Activated CD8-positive, alpha-beta memory T cell treated with anti-CD3 and anti-CD28 coated beads for 4 hours (primary cell): ENCODE measurements around the gene TCL1A.
"Not testable (repeated sequence)": the region's sequence is repeated elsewhere in the genome, so short reads cannot be mapped to it uniquely, and the experiment has no call there.

Experiments
- DNase-seq, 2 donors: peaks; one replicate each; pipeline ENCODE4 v3.0.0-alpha.2; 2020; ENCODE audit warnings: low read depth in 2 of 2

TCL1A gene

DNA sequence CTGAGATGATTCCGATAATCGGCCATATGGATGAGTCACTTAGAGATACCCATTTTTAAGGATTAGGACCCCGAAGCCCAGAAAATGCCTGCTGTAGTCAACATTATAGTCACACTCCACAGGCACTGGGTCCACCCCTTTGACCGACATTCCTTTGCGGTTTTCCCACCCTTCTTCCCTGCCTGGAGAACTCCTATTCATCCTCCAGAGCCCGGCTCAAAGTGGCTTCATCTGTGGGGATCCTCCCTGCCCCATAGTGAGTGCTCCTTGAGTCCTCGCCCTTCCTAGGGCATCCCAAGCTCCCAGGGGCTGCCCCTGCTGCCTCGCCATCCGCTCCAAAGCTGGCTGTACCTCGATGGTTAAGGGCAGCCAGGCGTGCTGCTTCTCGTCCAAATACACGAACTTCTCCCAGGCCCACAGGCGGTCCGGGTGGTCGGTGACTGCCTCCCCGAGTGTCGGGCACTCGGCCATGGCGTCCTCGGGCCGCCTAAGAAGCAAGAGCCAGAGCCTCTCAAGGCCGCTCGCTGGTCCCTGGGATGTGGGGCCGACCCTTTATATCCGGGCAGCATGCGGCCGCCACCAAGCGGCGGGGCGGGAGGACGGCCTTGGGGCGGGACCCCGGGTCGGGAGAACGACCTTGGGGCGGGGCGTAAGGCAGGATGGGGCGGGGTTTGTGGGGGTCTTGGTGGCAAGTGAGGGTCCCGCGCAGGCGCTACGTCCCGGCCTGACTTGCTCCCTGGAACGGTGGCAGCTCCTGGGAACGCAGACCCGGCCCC lies at the start of gene TCL1A:
TSS of gene TCL1A (minus strand) at position 530 of the 776 bp plus-strand sequence. CDS start at position 471, 59 bp downstream.
- no peak for DNase-seq

DNA sequence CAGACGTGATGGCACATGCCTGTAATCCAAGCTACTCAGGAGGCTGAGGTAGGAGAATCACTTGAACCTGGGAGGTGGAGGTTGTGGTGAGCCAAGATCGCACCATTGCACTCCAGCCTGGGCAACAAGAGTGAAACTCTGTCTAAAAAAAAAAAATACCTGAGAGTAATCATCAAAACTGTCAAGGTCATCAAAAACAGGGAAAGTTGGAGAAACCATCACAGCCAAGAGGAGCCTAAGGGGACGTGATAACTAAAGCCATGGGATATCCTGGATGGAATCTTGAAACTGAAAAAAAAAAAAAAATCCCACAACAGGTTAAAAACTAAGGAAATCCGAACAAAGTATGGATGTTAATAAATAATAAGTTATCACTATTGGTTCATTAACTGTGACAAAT lies 49.1 kb upstream of the TCL1A start:
- DNase-seq = not testable (repeated sequence)

- no peak for DNase-seq
Observed at GRCh38 chr14:95761436-95761835, 47.5 kb upstream of the TCL1A start.

DNA sequence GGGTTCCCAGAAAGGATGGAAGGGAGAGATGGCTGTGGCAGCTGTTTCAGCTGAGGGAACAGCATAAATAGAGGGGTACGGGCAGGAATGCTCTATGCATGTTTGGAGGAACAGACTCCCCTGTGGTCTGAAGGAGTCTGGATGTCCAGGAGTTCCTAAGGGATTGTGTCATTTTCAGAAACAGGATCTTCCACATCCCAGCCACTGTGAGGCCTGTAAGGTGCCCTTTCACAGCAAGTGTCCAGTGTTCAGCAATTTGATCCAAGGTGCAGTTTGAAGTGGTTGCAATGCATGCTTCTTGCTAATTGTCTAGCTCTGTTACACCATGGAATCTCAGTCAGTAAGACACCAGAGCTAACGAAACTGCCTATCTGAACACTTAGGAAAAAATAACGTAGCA lies 46.7 kb upstream of the TCL1A start:
- DNase-seq = no peak

DNA sequence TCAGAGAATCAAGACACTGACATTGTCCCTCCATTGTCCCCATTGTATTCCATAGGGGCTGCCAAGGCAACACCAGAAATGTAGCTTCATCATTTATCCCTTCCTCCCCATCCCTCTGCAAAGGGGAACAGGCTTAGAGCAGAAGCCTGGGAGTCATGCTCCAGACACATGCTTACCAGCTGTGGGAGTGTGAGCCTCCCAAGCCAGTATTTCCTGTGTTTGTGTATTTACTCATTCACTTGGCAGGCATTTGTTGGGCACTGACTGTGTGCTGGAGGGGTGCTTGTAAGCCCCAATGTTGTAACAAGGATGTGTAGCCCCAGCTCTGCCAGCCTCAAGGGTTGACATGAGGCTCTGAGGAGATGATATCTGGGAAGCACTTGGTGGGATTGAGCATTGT lies 46.0 kb upstream of the TCL1A start:
- no peak for DNase-seq

DNA sequence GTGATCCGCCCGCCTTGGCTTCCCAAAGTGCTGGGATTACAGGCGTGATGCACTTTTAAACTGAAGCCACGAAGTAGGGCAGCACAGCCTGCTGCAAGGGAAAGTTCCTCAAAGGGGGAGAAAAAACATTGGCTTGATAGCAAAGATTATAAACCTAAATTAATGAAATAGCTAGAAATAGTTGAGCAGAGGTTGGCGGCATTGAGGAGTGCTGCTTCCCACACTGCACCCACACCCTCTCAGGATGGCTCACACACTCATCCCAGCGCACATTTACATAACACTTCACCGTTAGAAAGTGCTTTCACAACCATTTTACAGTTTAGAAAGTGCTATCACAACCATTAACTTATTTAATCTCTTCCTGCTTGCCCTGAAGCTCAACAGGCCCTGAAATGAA lies 44.4 kb upstream of the TCL1A start:
- DNase-seq = no peak

DNA sequence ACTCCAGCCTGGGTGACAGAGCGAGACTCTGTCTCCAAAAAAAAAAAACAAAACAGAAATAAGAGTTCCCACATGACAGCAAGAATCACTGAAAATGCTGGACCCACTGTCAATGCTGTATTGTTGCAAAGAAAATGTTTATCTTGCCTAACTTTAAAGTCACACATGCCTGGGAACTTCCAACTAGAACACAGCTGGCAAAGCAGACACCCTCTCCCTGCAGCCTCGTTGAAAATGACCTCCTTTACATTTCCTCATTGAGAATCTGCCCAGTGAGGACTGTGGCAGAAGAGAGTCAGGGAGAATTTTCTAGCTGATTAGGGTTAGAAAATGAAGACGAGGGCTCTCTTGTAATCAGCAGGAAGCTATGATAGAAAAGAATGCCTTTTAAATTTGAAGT lies 42.8 kb upstream of the TCL1A start:
- DNase-seq = no peak

GRCh38 chr14:95756127-95756526 lies 42.2 kb upstream of the TCL1A start:
- DNase-seq = no peak

- no peak for DNase-seq
Observed at GRCh38 chr14:95741781-95742180, 27.9 kb upstream of the TCL1A start.

DNA sequence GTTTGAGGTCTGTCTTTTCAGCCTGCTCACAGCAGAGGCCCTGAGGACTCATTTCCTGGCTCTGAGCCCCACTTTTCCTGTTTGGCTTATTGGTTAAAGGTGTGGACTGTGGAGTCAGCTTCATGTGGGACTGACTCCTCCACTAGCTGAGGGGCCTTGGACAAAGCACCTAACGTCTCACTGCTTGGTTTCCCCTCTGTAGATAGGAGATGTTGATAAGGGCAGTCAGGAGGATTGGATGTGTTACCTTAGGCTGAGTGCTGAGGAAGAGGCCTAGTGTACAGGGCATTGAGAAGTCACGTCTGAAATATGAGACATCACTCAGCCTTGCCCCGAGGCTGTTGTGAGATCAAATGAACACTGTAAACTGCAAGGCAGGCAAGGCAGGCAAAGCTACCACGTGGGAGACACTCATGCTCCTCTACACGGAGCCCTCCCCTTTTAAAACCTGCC lies 27.1 kb upstream of the TCL1A start:
- DNase-seq = no peak

DNA sequence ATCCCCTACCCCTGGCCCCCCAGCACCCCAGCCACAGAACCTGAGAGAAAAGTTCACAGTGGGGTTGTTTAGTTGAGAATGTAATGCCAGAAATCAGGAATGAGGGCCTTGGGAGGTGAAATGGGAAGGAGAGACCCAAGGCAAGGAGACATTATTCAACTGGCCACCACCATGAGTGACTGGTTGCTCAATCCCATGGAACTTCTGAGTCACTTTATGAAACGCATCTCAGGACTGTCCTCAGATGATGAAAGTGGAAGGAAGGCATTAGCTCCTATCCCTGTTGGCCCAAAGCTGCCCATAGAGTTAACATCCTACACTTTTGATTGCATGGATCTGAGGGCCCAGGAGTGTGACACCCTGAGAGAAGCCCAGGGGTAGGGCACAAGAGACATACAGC lies 25.4 kb upstream of the TCL1A start:
- DNase-seq = no peak

DNA sequence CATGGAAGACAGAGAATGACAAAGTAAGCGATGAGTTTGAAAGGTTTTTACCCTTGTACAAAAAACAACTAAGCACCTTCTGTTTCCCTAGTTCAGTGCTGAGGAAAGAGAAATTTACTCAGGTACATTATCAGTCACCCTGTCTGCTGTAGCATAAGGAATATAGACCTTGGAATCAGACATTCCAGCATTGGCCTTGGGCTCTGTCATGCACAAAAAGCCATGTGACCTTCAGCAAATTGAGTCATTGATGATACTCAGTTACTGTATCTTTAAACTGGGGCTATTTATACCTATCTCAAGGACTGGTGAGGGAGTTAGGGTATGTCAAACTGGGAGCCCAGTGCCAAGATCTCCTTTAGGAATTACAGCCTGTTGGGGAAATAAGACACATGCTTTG lies 19.3 kb upstream of the TCL1A start:
- DNase-seq = no peak

- DNase-seq = no peak
Observed at GRCh38 chr14:95730126-95730525, 16.2 kb upstream of the TCL1A start.

DNA sequence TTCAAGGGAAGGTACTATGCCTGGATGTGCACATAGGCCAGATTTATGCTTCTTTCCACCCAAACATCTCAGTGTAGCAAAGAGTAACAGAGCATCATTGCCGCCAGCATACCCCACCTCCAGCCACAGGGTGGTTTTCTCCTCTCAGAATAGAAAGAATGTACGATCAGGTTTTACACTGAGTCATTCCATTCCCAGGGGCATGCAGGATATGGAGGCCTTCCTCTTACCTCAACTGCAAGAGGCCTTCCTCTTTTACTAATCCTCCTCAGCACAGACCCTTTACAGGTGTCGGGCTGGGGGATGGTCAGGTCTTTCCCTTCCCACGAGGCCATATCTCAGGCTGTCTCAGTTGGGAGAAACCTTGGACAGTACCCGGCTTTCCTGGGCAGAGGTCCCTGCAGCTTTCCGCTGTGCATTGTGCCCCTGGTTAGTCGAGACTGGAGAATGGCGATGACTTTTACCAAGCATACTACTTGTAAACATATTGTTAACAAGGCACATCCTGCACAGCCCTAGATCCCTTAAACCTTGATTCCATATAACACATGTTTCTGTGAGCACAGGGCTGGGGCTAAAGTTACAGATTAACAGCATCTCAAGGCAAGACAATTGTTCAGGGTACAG lies 15.6 kb upstream of the TCL1A start:
- DNase-seq = not testable (repeated sequence)

- DNase-seq = no peak
Observed at GRCh38 chr14:95727056-95727700, 13.3 kb upstream of the TCL1A start.

DNA sequence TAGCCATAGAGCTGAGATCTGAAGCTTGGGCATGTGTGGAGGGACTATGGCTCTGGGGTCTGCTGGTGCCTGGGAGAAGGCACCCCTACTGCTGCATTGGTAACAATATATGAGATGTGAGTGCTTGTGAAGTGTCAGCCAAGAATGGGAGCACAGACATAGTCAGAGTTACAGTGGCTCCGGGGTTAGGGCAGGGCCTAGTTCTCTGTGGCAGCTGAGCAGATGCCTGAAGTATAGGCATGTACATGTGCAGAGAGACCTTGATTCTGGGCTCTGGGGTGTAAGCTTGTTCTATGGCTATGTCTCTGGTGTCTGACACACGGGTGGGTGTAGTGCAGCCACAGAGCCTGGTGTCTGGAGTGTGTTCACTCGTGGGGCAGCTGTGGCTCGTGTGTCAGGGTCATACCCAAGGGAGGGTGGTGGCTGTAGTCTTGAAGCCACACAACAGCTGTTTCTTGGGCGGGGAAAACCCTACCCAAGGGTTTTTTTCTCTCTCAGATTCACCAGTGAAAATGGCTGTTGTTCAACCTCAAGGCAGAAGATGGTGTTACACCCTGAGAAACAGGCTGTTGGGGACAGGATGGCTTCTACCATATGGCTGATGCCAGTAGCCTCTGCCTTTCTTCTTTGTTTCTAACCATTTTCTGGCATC lies 11.9 kb upstream of the TCL1A start:
- DNase-seq = no peak

DNA sequence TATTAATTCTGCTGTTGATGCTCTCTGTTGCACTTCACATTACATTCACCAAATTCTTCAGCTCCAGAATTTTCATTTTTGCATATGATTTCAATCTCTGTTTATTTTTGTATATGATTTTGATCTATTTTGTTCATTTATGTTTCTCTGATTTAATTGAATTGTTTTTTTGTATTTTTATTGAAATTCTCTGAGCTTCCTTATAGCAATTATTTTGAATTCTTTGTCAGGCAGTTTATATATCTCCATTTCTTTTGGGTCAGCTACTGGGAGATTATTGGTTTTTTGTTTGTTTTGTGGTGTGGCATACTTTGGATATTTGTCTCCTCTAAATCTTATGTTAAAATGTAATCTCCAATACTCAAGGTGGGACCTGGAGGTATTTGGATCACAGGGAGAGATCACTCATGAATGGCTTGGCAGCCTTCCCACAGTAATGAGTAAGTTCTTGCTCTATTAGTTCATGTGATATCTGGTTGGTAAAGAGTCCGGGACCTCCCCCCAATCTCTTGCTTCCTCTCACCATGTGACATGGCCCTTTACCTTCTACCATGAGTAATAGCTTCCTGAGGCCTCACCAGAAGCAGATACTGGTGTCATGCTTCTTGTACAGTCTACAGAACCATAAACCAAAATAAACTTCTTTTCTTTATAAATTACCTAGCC lies 8.7 kb upstream of the TCL1A start:
- no peak for DNase-seq

DNA sequence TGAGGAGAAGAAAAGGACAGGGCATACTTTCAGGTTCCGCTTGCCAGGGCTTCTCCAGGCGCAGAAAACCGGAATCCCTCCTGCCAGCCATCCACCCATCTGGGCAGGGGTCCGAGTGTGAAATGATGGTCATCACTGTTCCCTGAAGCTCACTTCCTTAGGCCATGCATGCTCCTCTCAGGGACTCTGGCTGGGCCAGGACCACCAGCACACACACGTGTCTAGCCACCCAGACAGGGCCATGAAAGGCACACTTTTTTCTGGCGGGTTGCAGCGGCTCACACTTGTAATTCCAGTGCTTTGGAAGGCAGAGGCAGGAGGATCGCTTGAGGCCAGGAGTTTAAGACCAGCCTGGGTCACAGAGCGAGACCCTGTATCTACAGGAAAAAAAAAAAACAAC lies 1.5 kb downstream of the TCL1A start:
- no peak for DNase-seq

- no peak for DNase-seq
Observed at GRCh38 chr14:95711476-95712176, 2.3 kb downstream of the TCL1A start.

- no peak for DNase-seq
Observed at GRCh38 chr14:95710106-95710505, 3.8 kb downstream of the TCL1A start.

DNA sequence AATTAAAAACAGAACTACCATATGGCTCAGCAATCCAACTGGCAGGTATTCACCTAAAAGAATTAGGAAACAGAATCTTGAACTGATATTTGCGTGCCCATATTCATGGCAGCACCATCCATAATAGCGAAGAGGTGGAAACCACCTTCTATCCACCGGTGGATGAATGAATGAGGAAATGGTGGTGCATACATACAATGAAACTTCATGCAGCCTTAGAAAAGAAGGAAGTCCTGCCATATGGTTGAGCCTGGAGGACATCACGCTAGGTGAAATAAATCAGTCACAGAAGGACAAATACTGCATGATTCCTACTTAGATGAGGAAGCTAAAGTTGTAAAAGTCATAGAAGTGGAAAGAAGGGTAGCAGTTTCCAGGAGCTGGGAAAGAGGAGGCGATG lies 6.6 kb downstream of the TCL1A start:
- DNase-seq = no peak
